Measurements from ENCODE around the gene PRPF6. TPM values are rescaled to one million over a fixed set of nuclear protein-coding genes. Genes with fewer than 3 reads are reported as not detected.

PRPF6 gene
- total and polyA plus RNA-seq, 2 of the 13 experiments (the other 11 are each of a cell fraction or from before 2014, with no cell fraction given), result 63.7 to 101 TPM

- peak; percentile 73; the same call in 1 of the 2 replicates for TF ChIP-seq MAF1 (CRISPR knock-in tag; IDR thresholded peaks at IDR 0.05; ENCODE audit: borderline replicate concordance)
- TF ChIP-seq CBX5 (CRISPR knock-in tag; IDR thresholded peaks at IDR 0.05; ENCODE audit: borderline replicate concordance), result peak; percentile 62; the same call in 1 of the 2 replicates
- peak; percentile 52; the same call in 1 of the 2 replicates for TF ChIP-seq ZGPAT (CRISPR knock-in tag; IDR thresholded peaks at IDR 0.05)
- TF ChIP-seq ZSCAN22 (CRISPR knock-in tag; IDR thresholded peaks at IDR 0.05), result no peak; the same call in 1 of the 2 replicates
- TF ChIP-seq ZNF558 (CRISPR knock-in tag; IDR thresholded peaks at IDR 0.05; ENCODE audit: borderline replicate concordance), result no peak
- TF ChIP-seq GTF2F1 (IDR thresholded peaks at IDR 0.05; ENCODE audit: low read length), result no peak
- TF ChIP-seq SIX4 (CRISPR knock-in tag; IDR thresholded peaks at IDR 0.05), result no peak
- TF ChIP-seq NFIB (CRISPR knock-in tag; IDR thresholded peaks at IDR 0.05; ENCODE audit: borderline replicate concordance), result 0 out of 2 replicates have a peak, but pooled peaks have one; percentile 23
- peak; percentile 12 for TF ChIP-seq RBM22 (optimal IDR thresholded peaks at IDR 0.05; ENCODE audit: low read length)
- TF ChIP-seq DBP (CRISPR knock-in tag; IDR thresholded peaks at IDR 0.05; ENCODE audit: not compliant biosample characterization), result no peak
- no peak; the same call in 1 of the 2 replicates for TF ChIP-seq ZNF800 (CRISPR knock-in tag; IDR thresholded peaks at IDR 0.05)
- TF ChIP-seq ZBTB26 (CRISPR knock-in tag; IDR thresholded peaks at IDR 0.05; ENCODE audit: borderline replicate concordance), result peak; percentile 43; the same call in 1 of the 2 replicates
- TF ChIP-seq ZNF878 (CRISPR knock-in tag; IDR thresholded peaks at IDR 0.05), result no peak; the same call in 1 of the 2 replicates
- no peak for TF ChIP-seq PAX8 (CRISPR knock-in tag; IDR thresholded peaks at IDR 0.05; ENCODE audit: borderline replicate concordance)
- TF ChIP-seq IRF1 (CRISPR knock-in tag; IDR thresholded peaks at IDR 0.05; ENCODE audit: low read depth), result no peak
- peak; percentile 68; the same call in 1 of the 2 replicates for TF ChIP-seq IKZF5 (CRISPR knock-in tag; IDR thresholded peaks at IDR 0.05)
- no peak for TF ChIP-seq STAT6 (CRISPR knock-in tag; IDR thresholded peaks at IDR 0.05; ENCODE audit: borderline replicate concordance)
These were observed 76.9 kb downstream of the PRPF6 start (continued) for GRCh38 chr20:64057628-64058498.

Data from HepG2 (cell line).